GM12878 (cell line): ENCODE data around the gene KIDINS220. TPM values are rescaled to one million over a fixed set of nuclear protein-coding genes. Genes with fewer than 3 reads are reported as not detected.

Experiments used
- BACH1 ChIP-seq: fragments of 450-650 bp; IDR thresholded peaks from 2 replicates; pipeline ENCODE4 v1.6.1; 2017; ENCODE audit warnings: mild to moderate bottlenecking, borderline replicate concordance
- CEBPB ChIP-seq, 2 experiments: fragments of 150-350 bp in 1 of 2; IDR thresholded peaks; 2 replicates each; pipeline ENCODE4 v1.6.1; 2012 to 2014; ENCODE audit warnings: low read depth in 2 of 2, low read length in 2 of 2, borderline replicate concordance in 1 of 2, inconsistent platforms in 1 of 2
- CHD1 ChIP-seq: IDR thresholded peaks from 2 replicates; pipeline ENCODE4 v1.6.1; 2012; ENCODE audit warnings: low read depth, low read length, improper control_type of control experiment
- CREB1 ChIP-seq: IDR thresholded peaks from 2 replicates; pipeline ENCODE4 v1.6.1; 2012; ENCODE audit warnings: low read depth, mild to moderate bottlenecking, inconsistent platforms
- CREM ChIP-seq: IDR thresholded peaks from 2 replicates; pipeline ENCODE4 v1.6.1; 2014; ENCODE audit warnings: antibody characterized with exemption, low read depth
- CUX1 ChIP-seq: IDR thresholded peaks from 2 replicates; pipeline ENCODE4 v1.6.1; 2012; ENCODE audit warnings: improper control_type of control experiment, low read depth, low read length; ENCODE audit not compliant: insufficient replicate concordance
- EGR1 ChIP-seq, 2 experiments: IDR thresholded peaks; 1 replicate in 1 of 2; 2 replicates in 1 of 2; pipeline ENCODE4 v1.6.1; 2011 to 2012; ENCODE audit warnings: low read depth in 2 of 2, low read length in 2 of 2, borderline replicate concordance in 1 of 2, mild to moderate bottlenecking in 1 of 2, moderate library complexity in 1 of 2
- ETV6 ChIP-seq, 2 experiments: fragments of 450-650 bp in 1 of 2; IDR thresholded peaks in 1 of 2; conservative IDR thresholded peaks in 1 of 2; 2 replicates each; pipeline ENCODE4 v1.6.1; 2014; ENCODE audit warnings: antibody characterized with exemption in 1 of 2, borderline replicate concordance in 1 of 2, low read depth in 1 of 2, mild to moderate bottlenecking in 1 of 2, moderate library complexity in 1 of 2
- FOS ChIP-seq: IDR thresholded peaks from 3 replicates; pipeline ENCODE4 v1.6.1; 2011; ENCODE audit warnings: borderline replicate concordance; ENCODE audit not compliant: insufficient read length; ENCODE audit errors: extremely low read depth
- FOXM1 ChIP-seq: IDR thresholded peaks from 2 replicates; pipeline ENCODE4 v1.6.1; 2012; ENCODE audit warnings: low read depth, mild to moderate bottlenecking, inconsistent platforms, low read length, moderate library complexity
- HDAC2 ChIP-seq: fragments of 200-600 bp; sonication (generic); IDR thresholded peaks from 2 replicates; pipeline ENCODE4 v1.6.1; 2017
- KAT2A ChIP-seq: conservative IDR thresholded peaks from 2 replicates; pipeline ENCODE4 v1.6.1; 2011; ENCODE audit warnings: low read depth, low read length; ENCODE audit not compliant: control insufficient read depth
- LARP7 ChIP-seq: fragments of 450-650 bp; IDR thresholded peaks from 2 replicates; pipeline ENCODE4 v1.6.1; 2017; ENCODE audit warnings: mild to moderate bottlenecking
- NFIC ChIP-seq: IDR thresholded peaks from 2 replicates; pipeline ENCODE4 v1.6.1; 2012; ENCODE audit warnings: low read depth, mild to moderate bottlenecking, inconsistent platforms, low read length, moderate library complexity
- POLR2AphosphoS2 ChIP-seq: IDR thresholded peaks from 2 replicates; pipeline ENCODE4 v1.6.1; 2011; ENCODE audit warnings: low read depth, mild to moderate bottlenecking, low read length, improper control_type of control experiment, moderate library complexity
- RBBP5 ChIP-seq: fragments of 200-600 bp; sonication (generic); conservative IDR thresholded peaks from 2 replicates; pipeline ENCODE4 v1.6.1; 2016
- RCOR1 ChIP-seq: conservative IDR thresholded peaks from 2 replicates; pipeline ENCODE4 v1.6.1; 2012; ENCODE audit warnings: low read depth, low read length, improper control_type of control experiment
- SIN3A ChIP-seq: IDR thresholded peaks from 2 replicates; pipeline ENCODE4 v1.6.1; 2012; ENCODE audit warnings: low read depth, low read length, improper control_type of control experiment
- SP1 ChIP-seq: IDR thresholded peaks from one replicate; pipeline ENCODE4 v1.6.1; 2011; ENCODE audit warnings: low read depth, low read length
- TAF1 ChIP-seq: IDR thresholded peaks from 2 replicates; pipeline ENCODE4 v1.6.1; 2011; ENCODE audit warnings: mild to moderate bottlenecking, low read depth, low read length, borderline replicate concordance
- TCF12 ChIP-seq: IDR thresholded peaks from 2 replicates; pipeline ENCODE4 v1.6.1; 2011; ENCODE audit warnings: low read depth, mild to moderate bottlenecking, low read length
- ZNF384 ChIP-seq: IDR thresholded peaks from 2 replicates; pipeline ENCODE4 v1.6.1; 2012; ENCODE audit warnings: low read depth, mild to moderate bottlenecking, low read length, improper control_type of control experiment, borderline replicate concordance
- polyA plus RNA-seq, 11 experiments: library from polyadenylated mRNA; depleted of rRNA in 4 of 11; unstranded in 6 of 11; stranded (reverse) in 5 of 11; fragments of >200 nt; fragmentation: Nextera tagmentation in 4 of 11; fragmentation: Illumina TruSeq in 1 of 11; extraction: Ambion mirVana in 4 of 11; extraction: Trizol in 1 of 11; gene quantifications; 1 replicate in 1 of 11; 2 replicates in 10 of 11; pipeline versions ENCODE4 v1.2.1 to v1.2.3, GENCODE V29; 2011 to 2016; ENCODE audit warnings: inconsistent platforms in 2 of 11, missing spikeins in 2 of 11, low read depth in 1 of 11
- total RNA-seq, 4 experiments: library from RNA; depleted of rRNA in 3 of 4; stranded (reverse); fragments of >200 nt in 3 of 4; fragmentation: Illumina TruSeq in 1 of 4; extraction: Trizol in 1 of 4; gene quantifications; 2 replicates each; pipeline versions ENCODE4 v1.2.1 to v1.2.3, GENCODE V29; 2013 to 2021
- TF ChIP-seq, protein P1 (sequence below): IDR thresholded peaks from 2 replicates; pipeline ENCODE4 v1.6.1; 2012; ENCODE audit warnings: mild to moderate bottlenecking, low read depth, low read length

Gene KIDINS220
- total and polyA plus RNA-seq, 10 of the 15 experiments (the other 5 are each of a cell fraction or from before 2014, with no cell fraction given), result 6.0 to 31.2 (median 16.0) TPM

DNA sequence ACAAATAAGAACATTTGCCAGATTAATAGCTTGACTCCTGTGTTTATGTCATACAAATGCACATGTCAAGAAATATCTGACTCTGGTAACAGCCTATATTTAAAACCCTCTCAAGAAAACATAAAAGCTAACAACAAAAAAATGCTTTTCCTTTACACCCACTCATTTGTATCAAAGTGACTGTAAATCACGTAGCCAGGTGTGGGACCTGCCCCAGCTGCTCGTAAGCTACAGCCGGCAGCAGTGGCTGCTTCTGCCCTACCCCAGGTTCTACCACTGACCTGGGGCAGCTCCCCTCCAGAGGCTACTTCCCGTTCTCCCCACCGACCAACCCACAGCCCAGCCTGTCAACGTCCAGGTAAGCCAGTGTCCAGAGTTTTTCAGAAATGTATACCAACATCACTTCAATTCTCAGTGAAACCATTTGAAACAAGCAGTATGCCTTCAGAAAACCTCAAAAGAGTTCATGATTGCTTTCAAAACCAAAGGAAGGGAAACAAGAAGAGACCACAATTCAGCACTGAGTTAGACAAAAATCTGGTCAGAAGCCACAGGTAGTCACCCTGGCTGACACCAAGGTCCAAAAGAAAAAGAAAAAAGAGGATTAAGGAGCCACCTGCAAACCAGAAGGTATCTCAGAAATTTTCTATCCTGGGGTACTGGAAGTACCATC, 40.4 kb downstream of the KIDINS220 start (continued):
- TF ChIP-seq CREB1, result no peak
- no peak for TF ChIP-seq HDAC2
- TF ChIP-seq FOXM1, result 0 out of 2 replicates have a peak, but pooled peaks have one; percentile 47
- peak; percentile 65 for TF ChIP-seq NFIC
- TF ChIP-seq CHD1, result no peak
- peak in 1 of 2 experiments; percentile 58; a peak in 1 of 3 replicates for TF ChIP-seq EGR1 (IDR thresholded peaks at IDR 0.05; ENCODE audit: borderline replicate concordance in 1 of 2, low read depth in 2 of 2, low read length in 2 of 2)
- no peak for TF ChIP-seq TAF1
- TF ChIP-seq LARP7, result no peak
- TF ChIP-seq CEBPB (IDR thresholded peaks at IDR 0.05; ENCODE audit: borderline replicate concordance in 1 of 2, low read depth in 2 of 2, low read length in 2 of 2), result peak in 1 of 2 experiments; percentile 67; a peak in 1 of 4 replicates
- no peak for TF ChIP-seq POLR2AphosphoS2
- TF ChIP-seq ETV6 (conservative IDR thresholded peaks at IDR 0.05 in 1 of 2, IDR thresholded peaks at IDR 0.05 in 1 of 2; ENCODE audit: borderline replicate concordance in 1 of 2, low read depth in 1 of 2), result no peak
- no peak for TF ChIP-seq ZNF384
- TF ChIP-seq, protein P1, sequence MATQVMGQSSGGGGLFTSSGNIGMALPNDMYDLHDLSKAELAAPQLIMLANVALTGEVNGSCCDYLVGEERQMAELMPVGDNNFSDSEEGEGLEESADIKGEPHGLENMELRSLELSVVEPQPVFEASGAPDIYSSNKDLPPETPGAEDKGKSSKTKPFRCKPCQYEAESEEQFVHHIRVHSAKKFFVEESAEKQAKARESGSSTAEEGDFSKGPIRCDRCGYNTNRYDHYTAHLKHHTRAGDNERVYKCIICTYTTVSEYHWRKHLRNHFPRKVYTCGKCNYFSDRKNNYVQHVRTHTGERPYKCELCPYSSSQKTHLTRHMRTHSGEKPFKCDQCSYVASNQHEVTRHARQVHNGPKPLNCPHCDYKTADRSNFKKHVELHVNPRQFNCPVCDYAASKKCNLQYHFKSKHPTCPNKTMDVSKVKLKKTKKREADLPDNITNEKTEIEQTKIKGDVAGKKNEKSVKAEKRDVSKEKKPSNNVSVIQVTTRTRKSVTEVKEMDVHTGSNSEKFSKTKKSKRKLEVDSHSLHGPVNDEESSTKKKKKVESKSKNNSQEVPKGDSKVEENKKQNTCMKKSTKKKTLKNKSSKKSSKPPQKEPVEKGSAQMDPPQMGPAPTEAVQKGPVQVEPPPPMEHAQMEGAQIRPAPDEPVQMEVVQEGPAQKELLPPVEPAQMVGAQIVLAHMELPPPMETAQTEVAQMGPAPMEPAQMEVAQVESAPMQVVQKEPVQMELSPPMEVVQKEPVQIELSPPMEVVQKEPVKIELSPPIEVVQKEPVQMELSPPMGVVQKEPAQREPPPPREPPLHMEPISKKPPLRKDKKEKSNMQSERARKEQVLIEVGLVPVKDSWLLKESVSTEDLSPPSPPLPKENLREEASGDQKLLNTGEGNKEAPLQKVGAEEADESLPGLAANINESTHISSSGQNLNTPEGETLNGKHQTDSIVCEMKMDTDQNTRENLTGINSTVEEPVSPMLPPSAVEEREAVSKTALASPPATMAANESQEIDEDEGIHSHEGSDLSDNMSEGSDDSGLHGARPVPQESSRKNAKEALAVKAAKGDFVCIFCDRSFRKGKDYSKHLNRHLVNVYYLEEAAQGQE, result no peak
- TF ChIP-seq BACH1, result no peak
- TF ChIP-seq CUX1, result no peak
- TF ChIP-seq CREM, result no peak
- no peak for TF ChIP-seq KAT2A
- no peak for TF ChIP-seq SP1
- peak; percentile 84 for TF ChIP-seq TCF12
- no peak for TF ChIP-seq FOS
- TF ChIP-seq RBBP5, result no peak
- TF ChIP-seq RCOR1, result no peak
- no peak for TF ChIP-seq SIN3A
